MM.1S (cell line): ENCODE results near the gene CD164L2.

ENCODE experiments used
- EZH2 ChIP-seq: fragments of 300-600 bp; sonication (generic); optimal IDR thresholded peaks from 2 replicates; pipeline ENCODE3; 2017; ENCODE audit warnings: low read depth, mild to moderate bottlenecking, antibody characterized with exemption, low read length, mixed read lengths
- EZH2phosphoT487 ChIP-seq: fragments of 300-600 bp; sonication (generic); IDR thresholded peaks from 2 replicates; pipeline ENCODE4 v1.6.1; 2018; ENCODE audit warnings: antibody characterized with exemption, low read length
- TF ChIP-seq, protein P1 (sequence below): fragments of 300-600 bp; sonication (generic); IDR thresholded peaks from 2 replicates; pipeline ENCODE4 v1.5.1; 2016; ENCODE audit warnings: antibody characterized with exemption, low read length, mixed read lengths

DNA sequence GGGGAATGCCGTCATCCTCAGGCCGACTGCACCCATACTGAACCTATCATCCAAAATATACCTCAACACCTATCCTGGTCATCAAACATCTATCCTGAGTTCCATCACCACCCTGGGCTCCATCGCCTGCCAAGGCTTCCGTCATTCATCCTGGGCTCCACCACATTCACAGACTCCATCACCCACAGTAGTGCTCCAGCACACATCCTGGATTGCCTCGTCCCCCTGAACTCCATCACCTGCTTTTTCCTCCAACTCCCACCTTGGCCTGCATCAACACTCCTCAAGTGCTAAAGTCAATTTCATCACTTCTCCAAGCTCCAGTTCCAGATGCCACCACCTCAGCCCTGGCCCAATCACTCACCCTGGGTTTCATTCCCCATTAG is 24.2 kb downstream of the CD164L2 start:
- TF ChIP-seq, protein P1, sequence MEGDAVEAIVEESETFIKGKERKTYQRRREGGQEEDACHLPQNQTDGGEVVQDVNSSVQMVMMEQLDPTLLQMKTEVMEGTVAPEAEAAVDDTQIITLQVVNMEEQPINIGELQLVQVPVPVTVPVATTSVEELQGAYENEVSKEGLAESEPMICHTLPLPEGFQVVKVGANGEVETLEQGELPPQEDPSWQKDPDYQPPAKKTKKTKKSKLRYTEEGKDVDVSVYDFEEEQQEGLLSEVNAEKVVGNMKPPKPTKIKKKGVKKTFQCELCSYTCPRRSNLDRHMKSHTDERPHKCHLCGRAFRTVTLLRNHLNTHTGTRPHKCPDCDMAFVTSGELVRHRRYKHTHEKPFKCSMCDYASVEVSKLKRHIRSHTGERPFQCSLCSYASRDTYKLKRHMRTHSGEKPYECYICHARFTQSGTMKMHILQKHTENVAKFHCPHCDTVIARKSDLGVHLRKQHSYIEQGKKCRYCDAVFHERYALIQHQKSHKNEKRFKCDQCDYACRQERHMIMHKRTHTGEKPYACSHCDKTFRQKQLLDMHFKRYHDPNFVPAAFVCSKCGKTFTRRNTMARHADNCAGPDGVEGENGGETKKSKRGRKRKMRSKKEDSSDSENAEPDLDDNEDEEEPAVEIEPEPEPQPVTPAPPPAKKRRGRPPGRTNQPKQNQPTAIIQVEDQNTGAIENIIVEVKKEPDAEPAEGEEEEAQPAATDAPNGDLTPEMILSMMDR = no peak
- TF ChIP-seq EZH2 (no peak), EZH2phosphoT487 (no peak)
